ENCODE results near the gene SCAMP1.

The SCAMP1 gene

DNA sequence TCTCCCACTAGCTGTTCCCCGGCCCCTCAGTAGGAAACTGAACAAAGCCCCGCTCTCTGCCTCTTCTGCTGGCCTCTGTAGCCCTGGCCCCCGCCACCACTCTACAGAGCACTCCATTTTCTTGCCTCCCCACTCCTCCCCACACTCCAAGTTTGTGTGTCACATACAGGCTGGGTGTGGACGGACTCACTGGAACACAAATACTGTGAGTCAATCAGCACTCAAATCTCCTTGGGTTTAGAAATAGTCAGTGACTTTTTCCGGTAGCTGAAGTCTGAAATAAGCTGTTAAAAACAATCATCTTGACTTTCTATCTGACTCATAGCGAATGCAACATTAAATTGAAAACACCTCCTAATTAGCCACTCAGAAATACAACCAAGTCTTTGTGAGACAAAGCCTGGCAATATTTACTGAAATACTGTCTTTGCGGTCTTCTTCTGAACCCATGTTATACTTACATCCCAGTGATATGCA is 165.7 kb downstream of the SCAMP1 start:
- H3K27me3 ChIP-seq (ENCODE audit: control insufficient read depth, insufficient read depth, low read length) = no peaks in the 10 kb centered on the region
- H3K9ac ChIP-seq (ENCODE audit: low read length) = no peak overlapping the region
- no peaks in the 10 kb centered on the region for H3K36me3 ChIP-seq (ENCODE audit: control insufficient read depth, insufficient read depth, low read length)
- H3K4me1 ChIP-seq (ENCODE audit: control insufficient read depth, insufficient read depth, low read length) = peaks cover 43% of the 10 kb centered on the region
- H3K9me3 ChIP-seq (ENCODE audit: control insufficient read depth, low read length) = no peaks in the 10 kb centered on the region
- no peak overlapping the region for H3K4me3 ChIP-seq (ENCODE audit: low read length)

DNA sequence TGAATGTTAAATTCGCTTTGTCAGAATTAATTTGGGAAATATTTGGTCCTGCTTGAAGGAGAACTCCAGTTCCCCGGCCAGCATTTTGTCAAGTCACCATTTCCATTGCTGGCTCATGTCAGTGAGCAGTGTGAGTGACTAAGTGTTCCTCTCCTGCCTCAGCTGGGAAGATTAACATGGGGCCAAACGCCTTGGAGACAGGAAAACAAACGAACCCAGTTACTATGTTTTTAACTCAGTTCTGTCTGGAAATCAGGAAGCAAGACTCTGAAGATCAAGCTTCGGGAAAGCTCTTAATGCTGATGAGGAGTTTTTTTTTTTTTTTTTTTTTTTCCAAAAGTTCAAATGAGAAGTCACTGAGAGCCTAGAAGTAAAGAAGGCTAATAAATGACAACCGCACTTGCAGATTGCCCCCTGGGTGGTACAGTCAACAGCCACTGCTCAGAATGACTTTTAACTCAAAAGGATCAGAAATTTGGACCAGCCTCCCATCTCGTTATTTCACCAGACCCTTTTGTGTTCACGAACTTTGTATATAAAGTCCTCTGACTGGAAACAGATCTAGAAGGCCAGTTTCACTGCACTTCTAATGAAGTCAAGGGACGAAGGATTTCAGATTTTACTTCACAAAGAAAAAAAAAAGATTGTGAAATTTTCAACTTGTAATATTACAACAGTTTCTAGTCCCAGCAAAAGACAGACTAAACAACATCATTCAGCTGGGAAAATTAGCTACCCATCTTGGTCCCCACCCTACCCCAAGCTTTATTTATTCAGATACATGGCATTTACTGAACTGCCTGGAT is 166.8 kb downstream of the SCAMP1 start:
- Histone ChIP-seq H3K9ac (ENCODE audit: low read length) (peak overlapping the region; percentile 28), H3K9me3 (ENCODE audit: control insufficient read depth, low read length) (no peaks in the 10 kb centered on the region), H3K4me3 (ENCODE audit: low read length) (no peak overlapping the region), H3K36me3 (ENCODE audit: control insufficient read depth, insufficient read depth, low read length) (no peaks in the 10 kb centered on the region), H3K4me1 (ENCODE audit: control insufficient read depth, insufficient read depth, low read length) (peaks cover 43% of the 10 kb centered on the region), H3K27me3 (ENCODE audit: control insufficient read depth, insufficient read depth, low read length) (no peaks in the 10 kb centered on the region)

DNA sequence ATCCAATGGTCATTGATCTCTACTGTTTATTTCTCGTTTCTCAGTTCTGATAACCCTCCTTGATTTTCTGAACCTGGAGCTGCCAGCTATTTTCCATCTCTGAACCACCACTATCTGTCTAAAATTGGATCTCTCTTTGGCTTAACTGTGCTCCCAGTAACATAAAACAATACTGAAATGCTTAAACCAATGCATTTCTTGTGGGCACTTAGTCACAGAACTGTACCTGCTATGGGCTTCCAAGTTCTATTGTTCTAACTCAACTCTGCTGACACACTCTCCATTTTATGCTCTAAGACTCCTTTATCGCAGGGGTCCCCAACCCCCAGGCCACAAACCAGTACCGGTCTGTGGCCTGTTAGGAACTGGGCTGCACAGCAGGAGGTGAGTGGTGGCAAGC is 167.5 kb downstream of the SCAMP1 start:
- Histone ChIP-seq H3K36me3 (ENCODE audit: control insufficient read depth, insufficient read depth, low read length) (no peaks in the 10 kb centered on the region), H3K9ac (ENCODE audit: low read length) (no peak overlapping the region), H3K27me3 (ENCODE audit: control insufficient read depth, insufficient read depth, low read length) (no peaks in the 10 kb centered on the region), H3K4me1 (ENCODE audit: control insufficient read depth, insufficient read depth, low read length) (peaks cover 39% of the 10 kb centered on the region), H3K4me3 (ENCODE audit: low read length) (no peak overlapping the region), H3K9me3 (ENCODE audit: control insufficient read depth, low read length) (no peaks in the 10 kb centered on the region)
